CD4-positive, alpha-beta T cell treated with Interleukin-15 for 4 hours (primary cell): ENCODE measurements around the gene KRT74.
A peak's percentile ranks its signal among the peaks of the same experiment; 100 is the strongest.
"Not testable (repeated sequence)": the region's sequence is repeated elsewhere in the genome, so short reads cannot be mapped to it uniquely, and the experiment has no call there.

Experiments used
- DNase-seq: peaks from one replicate; pipeline ENCODE4 v3.0.0-alpha.2; 2020; ENCODE audit warnings: low spot score

The KRT74 gene

GRCh38 chr12:52602552-52602951 is 28.9 kb upstream of the KRT74 start:
- no peak for DNase-seq

- DNase-seq, result no peak
Observed at GRCh38 chr12:52601671-52602070, 28.0 kb upstream of the KRT74 start.

GRCh38 chr12:52600941-52601481 is 27.4 kb upstream of the KRT74 start, which contains the start of gene KRT72:
Gene KRT72 (minus strand): TSS chr12:52601463. CDS start chr12:52601452, 11 bp downstream.
- DNase-seq, result no peak

- no peak for DNase-seq
Observed at GRCh38 chr12:52600475-52600874, 26.8 kb upstream of the KRT74 start.

GRCh38 chr12:52600071-52600470 is 26.4 kb upstream of the KRT74 start:
- no peak for DNase-seq

- no peak for DNase-seq
Observed at GRCh38 chr12:52598966-52599365, 25.3 kb upstream of the KRT74 start.

- DNase-seq, result not testable (repeated sequence)
Observed at GRCh38 chr12:52594237-52594636, 20.6 kb upstream of the KRT74 start.

- no peak for DNase-seq
Observed at GRCh38 chr12:52591521-52591920, 17.9 kb upstream of the KRT74 start.

- DNase-seq, result no peak
Observed at GRCh38 chr12:52590021-52590420, 16.4 kb upstream of the KRT74 start.

GRCh38 chr12:52587563-52587962 is 13.9 kb upstream of the KRT74 start:
- DNase-seq, result no peak

GRCh38 chr12:52585946-52586345 is 12.3 kb upstream of the KRT74 start:
- peak; percentile 3 for DNase-seq

GRCh38 chr12:52585066-52585465 is 11.4 kb upstream of the KRT74 start:
- DNase-seq, result no peak

- DNase-seq, result no peak
Observed at GRCh38 chr12:52584156-52584682, 10.6 kb upstream of the KRT74 start.

GRCh38 chr12:52582971-52583456 is 9.4 kb upstream of the KRT74 start:
- peak; percentile 62 for DNase-seq

GRCh38 chr12:52582486-52582885 is 8.8 kb upstream of the KRT74 start:
- no peak for DNase-seq

GRCh38 chr12:52581481-52581880 is 7.8 kb upstream of the KRT74 start:
- no peak for DNase-seq

- DNase-seq, result no peak
Observed at GRCh38 chr12:52581066-52581465, 7.4 kb upstream of the KRT74 start.

- DNase-seq, result no peak
Observed at GRCh38 chr12:52580496-52580895, 6.9 kb upstream of the KRT74 start.

GRCh38 chr12:52579468-52580465 is 6.1 kb upstream of the KRT74 start:
- no peak for DNase-seq

- no peak for DNase-seq
Observed at GRCh38 chr12:52578469-52578868, 4.8 kb upstream of the KRT74 start.

GRCh38 chr12:52577316-52577715 is 3.7 kb upstream of the KRT74 start:
- no peak for DNase-seq

GRCh38 chr12:52575948-52576347 is 2.3 kb upstream of the KRT74 start:
- no peak for DNase-seq

- no peak for DNase-seq
Observed at GRCh38 chr12:52575256-52575655, 1.6 kb upstream of the KRT74 start.
